DND-41 (cell line): ENCODE measurements around the gene RASGRF1.

Source experiments
- ATAC-seq: fragments of 200-7000 bp; cut with Tn5 transposase; 3 replicates; pipeline ENCODE4 v1.9.1; 2021; ENCODE audit warnings: low read depth; ENCODE audit not compliant: insufficient read depth
- DNase-seq: peaks from one replicate; pipeline ENCODE4 v3.0.0-alpha.2; 2020
- H2AFZ ChIP-seq: 2 replicates; pipeline ENCODE4 v1.6.0; 2012; ENCODE audit warnings: low read depth, low read length
- H3K27ac ChIP-seq: 2 replicates; pipeline ENCODE4 v1.5.1; 2012; ENCODE audit warnings: low read length, inconsistent platforms
- H3K27me3 ChIP-seq: fragments of 200-600 bp; sonication (generic); 2 replicates; pipeline ENCODE4 v1.6.0; 2012; ENCODE audit warnings: low read length, mild to moderate bottlenecking, inconsistent platforms; ENCODE audit not compliant: insufficient read depth, poor library complexity
- H3K36me3 ChIP-seq: 2 replicates; pipeline ENCODE4 v1.5.1; 2012; ENCODE audit warnings: low read length, inconsistent platforms; ENCODE audit not compliant: insufficient read depth
- H3K4me1 ChIP-seq: 2 replicates; pipeline ENCODE4 v1.5.1; 2012; ENCODE audit warnings: mild to moderate bottlenecking, low read length; ENCODE audit not compliant: insufficient read depth
- H3K4me2 ChIP-seq: 2 replicates; pipeline ENCODE4 v1.6.0; 2012; ENCODE audit warnings: mild to moderate bottlenecking, moderate library complexity, low read length, inconsistent platforms; ENCODE audit not compliant: insufficient read depth
- H3K4me3 ChIP-seq, 2 experiments: fragments of 200-600 bp in 1 of 2; shearing (Covaris generic) in 1 of 2; 2 replicates each; pipeline ENCODE4 v1.5.1; 2012 to 2016; ENCODE audit warnings: inconsistent platforms in 2 of 2, low read length in 2 of 2, mild to moderate bottlenecking in 2 of 2, low read depth in 1 of 2, moderate library complexity in 1 of 2
- H3K79me2 ChIP-seq: 2 replicates; pipeline ENCODE4 v1.6.0; 2012; ENCODE audit warnings: low read length, inconsistent platforms; ENCODE audit not compliant: insufficient read depth
- H3K9ac ChIP-seq: 2 replicates; pipeline ENCODE4 v1.6.0; 2012; ENCODE audit warnings: low read depth, mild to moderate bottlenecking, inconsistent platforms, low read length, moderate library complexity
- H3K9me3 ChIP-seq: 2 replicates; pipeline ENCODE4 v1.5.1; 2012; ENCODE audit warnings: low read length, moderate library complexity, mild to moderate bottlenecking, inconsistent platforms; ENCODE audit not compliant: insufficient read depth, severe bottlenecking
- H4K20me1 ChIP-seq: 2 replicates; pipeline ENCODE4 v1.6.0; 2012; ENCODE audit warnings: low read length; ENCODE audit not compliant: insufficient read depth
- CTCF ChIP-seq: IDR thresholded peaks from 2 replicates; pipeline ENCODE4 v1.5.1; 2012; ENCODE audit warnings: borderline replicate concordance, low read length, moderate library complexity, mild to moderate bottlenecking; ENCODE audit not compliant: poor library complexity, severe bottlenecking; ENCODE audit errors: extremely low read depth
- EZH2 ChIP-seq: IDR thresholded peaks from 3 replicates; pipeline ENCODE4 v1.6.1; 2012; ENCODE audit warnings: borderline replicate concordance, low read depth, mild to moderate bottlenecking, moderate library complexity, low read length, inconsistent platforms; ENCODE audit not compliant: severe bottlenecking

RASGRF1 gene

GRCh38 chr15:78942741-78943140, 147.8 kb downstream of the RASGRF1 start:
- no peak overlapping the region for H3K27ac ChIP-seq
- H3K79me2 ChIP-seq: no peaks in the 10 kb centered on the region
- ATAC-seq (no peak), DNase-seq (no peak)
- no peak overlapping the region for H3K9ac ChIP-seq
- no peak overlapping the region for H3K4me3 ChIP-seq
- H3K9me3 ChIP-seq: no peaks in the 10 kb centered on the region
- no peaks in the 10 kb centered on the region for H3K36me3 ChIP-seq
- no peak overlapping the region for H3K4me2 ChIP-seq
- no peak overlapping the region for H2AFZ ChIP-seq
- TF ChIP-seq CTCF (no peak), EZH2 (no peak)
- peaks cover 10% of the 10 kb centered on the region; the same call in 1 of the 2 replicates for H3K4me1 ChIP-seq
- no peaks in the 10 kb centered on the region for H3K27me3 ChIP-seq
- H4K20me1 ChIP-seq: no peaks in the 10 kb centered on the region

GRCh38 chr15:78938658-78939488, 151.7 kb downstream of the RASGRF1 start:
- Histone ChIP-seq H2AFZ (no peak overlapping the region), H3K79me2 (no peaks in the 10 kb centered on the region), H4K20me1 (no peaks in the 10 kb centered on the region), H3K27ac (no peak overlapping the region), H3K4me2 (no peak overlapping the region), H3K9me3 (no peaks in the 10 kb centered on the region), H3K27me3 (no peaks in the 10 kb centered on the region), H3K4me1 (peaks cover 13% of the 10 kb centered on the region), H3K36me3 (no peaks in the 10 kb centered on the region), H3K9ac (no peak overlapping the region), H3K4me3 (no peak overlapping the region)
- DNase-seq: no peak
- TF ChIP-seq EZH2 (no peak), CTCF (no peak)
- ATAC-seq: no peak

- ATAC-seq: peak; percentile 92
- TF ChIP-seq EZH2: no peak
- TF ChIP-seq CTCF: no peak
- no peaks in the 10 kb centered on the region for H3K9me3 ChIP-seq
- no peaks in the 10 kb centered on the region for H3K27me3 ChIP-seq
- no peaks in the 10 kb centered on the region for H3K79me2 ChIP-seq
- peak overlapping the region; percentile 63; the same call in 1 of the 2 replicates for H3K27ac ChIP-seq
- peaks cover 13% of the 10 kb centered on the region for H3K4me1 ChIP-seq
- H3K9ac ChIP-seq: peak overlapping the region; percentile 21; the same call in 1 of the 2 replicates
- DNase-seq: peak; percentile 87
- H3K36me3 ChIP-seq: no peaks in the 10 kb centered on the region
- no peak overlapping the region for H3K4me3 ChIP-seq
- H4K20me1 ChIP-seq: no peaks in the 10 kb centered on the region
- peak overlapping the region; percentile 25 for H2AFZ ChIP-seq
- peak overlapping the region; percentile 7; the same call in 1 of the 2 replicates for H3K4me2 ChIP-seq
Measured at GRCh38 chr15:78937132-78937739, 153.3 kb downstream of the RASGRF1 start.
